ENCODE data around the gene SFXN2.
"Not testable (repeated sequence)": the region's sequence is repeated elsewhere in the genome, so short reads cannot be mapped to it uniquely, and the experiment has no call there.

The SFXN2 gene

GRCh38 chr10:102714621-102715455 is at the start of gene SFXN2:
Gene SFXN2, plus strand, starts transcription at chr10:102714636. Its CDS starts 12,001 bp downstream, at chr10:102726637.
- DNase-seq = peak in 1 of 2 experiments; percentile 37

GRCh38 chr10:102665904-102666509 is 48.4 kb upstream of the SFXN2 start:
- no peak for DNase-seq

GRCh38 chr10:102667411-102667810 is 47.0 kb upstream of the SFXN2 start:
- DNase-seq = not testable (repeated sequence)

GRCh38 chr10:102668326-102669107 is 45.9 kb upstream of the SFXN2 start:
- DNase-seq = no peak

GRCh38 chr10:102669206-102670064 is 45.0 kb upstream of the SFXN2 start:
- DNase-seq = no peak

GRCh38 chr10:102670065-102670670 is 44.3 kb upstream of the SFXN2 start:
- no peak for DNase-seq

- DNase-seq = no peak
These were observed 43.5 kb upstream of the SFXN2 start for GRCh38 chr10:102670871-102671434.

GRCh38 chr10:102673236-102673818 is 41.1 kb upstream of the SFXN2 start:
- DNase-seq = no peak

- DNase-seq = peak in 1 of 2 experiments; percentile 12
These were observed 40.5 kb upstream of the SFXN2 start for GRCh38 chr10:102673819-102674511.

GRCh38 chr10:102674566-102674965 is 39.9 kb upstream of the SFXN2 start:
- no peak for DNase-seq

GRCh38 chr10:102675011-102675665 is 39.3 kb upstream of the SFXN2 start:
- no peak for DNase-seq

- no peak for DNase-seq
These were observed 38.5 kb upstream of the SFXN2 start for GRCh38 chr10:102675666-102676533.

GRCh38 chr10:102676534-102677315 is 37.7 kb upstream of the SFXN2 start:
- DNase-seq = no peak

- DNase-seq = no peak
These were observed 36.9 kb upstream of the SFXN2 start for GRCh38 chr10:102677331-102678067.

GRCh38 chr10:102678068-102678400 is 36.4 kb upstream of the SFXN2 start:
- no peak for DNase-seq

- DNase-seq = peak; percentile 39 to 69
These were observed 35.6 kb upstream of the SFXN2 start for GRCh38 chr10:102678842-102679289.

GRCh38 chr10:102679596-102679995 is 34.8 kb upstream of the SFXN2 start:
- no peak for DNase-seq

GRCh38 chr10:102681696-102682095 is 32.7 kb upstream of the SFXN2 start:
- DNase-seq = no peak

Data from NCI-H2081 (cell line).